Midbrain (tissue), 1 donor: Measurements from ENCODE around the gene VPS29.
"Not testable (repeated sequence)": the region's sequence is repeated elsewhere in the genome, so short reads cannot be mapped to it uniquely, and the experiment has no call there.

Experiments
- DNase-seq: peaks from one replicate; lab custom pipeline; 2025; lab: John Stamatoyannopoulos, UW

Gene VPS29

GRCh38 chr12:110520876-110521712 lies 19.2 kb upstream of the VPS29 start:
- not testable (repeated sequence) for DNase-seq

GRCh38 chr12:110518014-110518413 lies 16.1 kb upstream of the VPS29 start:
- DNase-seq = not testable (repeated sequence)

- DNase-seq = no peak
Measured at GRCh38 chr12:110516995-110517394, 15.1 kb upstream of the VPS29 start.

GRCh38 chr12:110514363-110514762 lies 12.5 kb upstream of the VPS29 start:
- no peak for DNase-seq

- DNase-seq = no peak
Measured at GRCh38 chr12:110513842-110514241, 11.9 kb upstream of the VPS29 start.

GRCh38 chr12:110508071-110508586 lies 6.2 kb upstream of the VPS29 start:
- no peak for DNase-seq

GRCh38 chr12:110505332-110505731 lies 3.4 kb upstream of the VPS29 start:
- no peak for DNase-seq

GRCh38 chr12:110503432-110503831 lies 1.5 kb upstream of the VPS29 start:
- DNase-seq = no peak

GRCh38 chr12:110501399-110501751 lies 536 bp downstream of the VPS29 start:
- peak; percentile 57 for DNase-seq

GRCh38 chr12:110498984-110499706 lies 2.8 kb downstream of the VPS29 start:
- DNase-seq = no peak

- DNase-seq = no peak
Measured at GRCh38 chr12:110475426-110475825, 26.5 kb downstream of the VPS29 start.

- DNase-seq = peak; percentile 97
Measured at GRCh38 chr12:110468214-110469048, 33.5 kb downstream of the VPS29 start, which contains the start of the genes FAM216A and GPN3. TSS of gene FAM216A (plus strand) at chr12:110468845. CDS start at chr12:110468876, 31 bp downstream. TSS of gene GPN3 (minus strand) at chr12:110468257. CDS start at chr12:110468203, 54 bp downstream.

GRCh38 chr12:110467847-110468213 lies 34.1 kb downstream of the VPS29 start:
- no peak for DNase-seq

GRCh38 chr12:110466791-110467190 lies 35.1 kb downstream of the VPS29 start:
- no peak for DNase-seq

- DNase-seq = not testable (repeated sequence)
Measured at GRCh38 chr12:110465765-110466164, 36.1 kb downstream of the VPS29 start.

GRCh38 chr12:110465024-110465423 lies 36.9 kb downstream of the VPS29 start:
- DNase-seq = no peak

GRCh38 chr12:110461189-110461588 lies 40.7 kb downstream of the VPS29 start:
- DNase-seq = not testable (repeated sequence)

- DNase-seq = peak; percentile 3
Measured at GRCh38 chr12:110458756-110459155, 43.2 kb downstream of the VPS29 start.

- DNase-seq = no peak
Measured at GRCh38 chr12:110453569-110454296, 48.2 kb downstream of the VPS29 start.

GRCh38 chr12:110451263-110451662 lies 50.6 kb downstream of the VPS29 start:
- DNase-seq = no peak

- DNase-seq = peak; percentile 95
Measured at GRCh38 chr12:110449799-110450497, 52.0 kb downstream of the VPS29 start, which contains the start of gene ARPC3. TSS of gene ARPC3 (minus strand) at chr12:110450337. CDS start at chr12:110450260, 77 bp downstream.
